KOPT-K1 (cell line): ENCODE data around the gene PTER.

Source experiments
- H3K27ac ChIP-seq: fragments of 200-600 bp; sonication (generic); 2 replicates; pipeline ENCODE4 v1.5.1; 2016; ENCODE audit warnings: antibody characterized with exemption, mild to moderate bottlenecking, low read depth, low read length; ENCODE audit not compliant: poor library complexity, severe bottlenecking
- H3K36me3 ChIP-seq: fragments of 200-600 bp; sonication (generic); 2 replicates; pipeline ENCODE4 v1.5.1; 2017; ENCODE audit warnings: antibody characterized with exemption, mild to moderate bottlenecking, low read length, moderate library complexity; ENCODE audit not compliant: insufficient read depth
- H3K9me3 ChIP-seq: fragments of 200-600 bp; sonication (generic); 2 replicates; pipeline ENCODE4 v1.5.1; 2017; ENCODE audit warnings: antibody characterized with exemption, low read length, mild to moderate bottlenecking; ENCODE audit not compliant: insufficient read depth, poor library complexity, severe bottlenecking

The PTER gene

GRCh38 chr10:16493884-16494536 is 57.2 kb downstream of the PTER start:
- Histone ChIP-seq H3K9me3 (no peaks in the 10 kb centered on the region), H3K36me3 (peaks cover 52% of the 10 kb centered on the region), H3K27ac (no peak overlapping the region)

GRCh38 chr10:16497911-16498310 is 61.1 kb downstream of the PTER start:
- Histone ChIP-seq H3K36me3 (peaks cover 28% of the 10 kb centered on the region), H3K9me3 (no peaks in the 10 kb centered on the region), H3K27ac (no peak overlapping the region)

- no peaks in the 10 kb centered on the region for H3K9me3 ChIP-seq
- no peak overlapping the region for H3K27ac ChIP-seq
- peaks cover 48% of the 10 kb centered on the region for H3K36me3 ChIP-seq
These were observed 68.4 kb downstream of the PTER start for GRCh38 chr10:16505161-16505560.

GRCh38 chr10:16509996-16510395 is 73.2 kb downstream of the PTER start:
- Histone ChIP-seq H3K36me3 (peaks cover 84% of the 10 kb centered on the region), H3K27ac (no peak overlapping the region), H3K9me3 (no peaks in the 10 kb centered on the region)

- Histone ChIP-seq H3K36me3 (peaks cover 75% of the 10 kb centered on the region), H3K27ac (no peak overlapping the region), H3K9me3 (no peaks in the 10 kb centered on the region)
These were observed 74.0 kb downstream of the PTER start for GRCh38 chr10:16510843-16511242.

GRCh38 chr10:16518822-16519221 is 82.0 kb downstream of the PTER start:
- H3K9me3 ChIP-seq: no peaks in the 10 kb centered on the region
- peaks cover 25% of the 10 kb centered on the region for H3K36me3 ChIP-seq
- no peak overlapping the region for H3K27ac ChIP-seq

- H3K9me3 ChIP-seq: no peaks in the 10 kb centered on the region
- H3K27ac ChIP-seq: no peak overlapping the region
- peaks cover 19% of the 10 kb centered on the region for H3K36me3 ChIP-seq
These were observed 82.6 kb downstream of the PTER start for GRCh38 chr10:16519250-16519907.

GRCh38 chr10:16519908-16520861 is 83.4 kb downstream of the PTER start:
- Histone ChIP-seq H3K27ac (no peak overlapping the region), H3K9me3 (no peaks in the 10 kb centered on the region)

DNA sequence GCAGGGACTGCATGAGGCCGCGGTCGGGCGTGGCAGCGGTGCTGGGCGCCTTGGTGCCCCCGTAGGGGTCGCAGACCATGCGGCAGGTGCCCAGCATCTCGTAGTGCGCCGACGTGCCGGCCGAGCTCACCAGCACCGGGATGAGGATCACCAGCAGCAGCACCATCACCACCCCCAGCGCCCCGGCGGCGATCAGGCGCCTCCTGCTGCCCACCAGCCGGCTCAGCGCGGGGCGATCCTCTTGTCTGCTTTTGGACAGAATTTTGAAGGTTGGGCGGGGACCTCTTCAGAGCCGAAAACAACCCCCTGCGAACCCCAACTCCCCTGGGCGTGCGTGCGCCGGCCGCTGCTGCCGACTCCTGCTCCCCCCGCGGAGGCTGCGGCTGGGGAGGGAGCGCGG is 84.1 kb downstream of the PTER start:
- H3K9me3 ChIP-seq: no peaks in the 10 kb centered on the region
- peaks cover 13% of the 10 kb centered on the region for H3K36me3 ChIP-seq
- H3K27ac ChIP-seq: no peak overlapping the region

More at GRCh38 chr10:16519908-16520861, 83.4 kb downstream of the PTER start:
- H3K36me3 ChIP-seq: peaks cover 13% of the 10 kb centered on the region

- H3K36me3 ChIP-seq: peaks cover 13% of the 10 kb centered on the region
- no peaks in the 10 kb centered on the region for H3K9me3 ChIP-seq
These were observed 84.7 kb downstream of the PTER start, which contains the start of gene C1QL3 for GRCh38 chr10:16521311-16522016. Gene C1QL3, minus strand, starts transcription at chr10:16521879. Its CDS starts 814 bp downstream, at chr10:16521065.

GRCh38 chr10:16527452-16527851 is 90.6 kb downstream of the PTER start:
- Histone ChIP-seq H3K27ac (no peak overlapping the region), H3K9me3 (no peaks in the 10 kb centered on the region), H3K36me3 (peaks cover 11% of the 10 kb centered on the region; the same call in 1 of the 2 replicates)

More at GRCh38 chr10:16521311-16522016, 84.7 kb downstream of the PTER start, which contains the start of gene C1QL3:
- H3K27ac ChIP-seq: no peak within 1 kb of the TSS

- Histone ChIP-seq H3K27ac (no peak overlapping the region), H3K9me3 (no peaks in the 10 kb centered on the region), H3K36me3 (no peaks in the 10 kb centered on the region)
These were observed 93.0 kb downstream of the PTER start for GRCh38 chr10:16529853-16530252.

- Histone ChIP-seq H3K27ac (no peak overlapping the region), H3K9me3 (no peaks in the 10 kb centered on the region), H3K36me3 (no peaks in the 10 kb centered on the region)
These were observed 99.3 kb downstream of the PTER start for GRCh38 chr10:16536155-16536554.

GRCh38 chr10:16544099-16544498 is 107.3 kb downstream of the PTER start:
- no peak overlapping the region for H3K27ac ChIP-seq

More at GRCh38 chr10:16544099-16544498, 107.3 kb downstream of the PTER start:
- no peaks in the 10 kb centered on the region for H3K9me3 ChIP-seq
- no peaks in the 10 kb centered on the region for H3K36me3 ChIP-seq
